Liver (tissue), 3 donors: ENCODE measurements around the gene RADIL.

Experiments
- ATF3 ChIP-seq: IDR thresholded peaks from 2 replicates; pipeline ENCODE4 v1.6.1; 2016; ENCODE audit warnings: antibody characterized with exemption
- EGR1 ChIP-seq, 2 donors: IDR thresholded peaks; 2 replicates each; pipeline ENCODE4 v1.6.1; 2016 to 2018; ENCODE audit warnings: antibody characterized with exemption in 2 of 2, low read depth in 2 of 2
- FOXA1 ChIP-seq: IDR thresholded peaks from 2 replicates; pipeline ENCODE4 v1.6.1; 2016; ENCODE audit warnings: antibody characterized with exemption
- GABPA ChIP-seq, 2 donors: IDR thresholded peaks in 1 of 2; conservative IDR thresholded peaks in 1 of 2; 2 replicates each; pipeline ENCODE4 v1.6.1; 2016; ENCODE audit warnings: antibody characterized with exemption in 2 of 2, mild to moderate bottlenecking in 1 of 2, moderate library complexity in 1 of 2
- REST ChIP-seq: IDR thresholded peaks from 2 replicates; pipeline ENCODE4 v1.6.1; 2016; ENCODE audit warnings: antibody characterized with exemption, mild to moderate bottlenecking
- TF ChIP-seq, protein P1 (sequence below): IDR thresholded peaks from 2 replicates; pipeline ENCODE4 v1.6.1; 2016; ENCODE audit warnings: antibody characterized with exemption
- TF ChIP-seq, protein P2 (sequence below): fragments of 150-350 bp; IDR thresholded peaks from 2 replicates; pipeline ENCODE4 v1.5.1; 2017; ENCODE audit warnings: improper control_type of control experiment, low read depth, low read length; ENCODE audit not compliant: missing input control
- donor health status: healthy.
- donor health status: healthy.

DNA sequence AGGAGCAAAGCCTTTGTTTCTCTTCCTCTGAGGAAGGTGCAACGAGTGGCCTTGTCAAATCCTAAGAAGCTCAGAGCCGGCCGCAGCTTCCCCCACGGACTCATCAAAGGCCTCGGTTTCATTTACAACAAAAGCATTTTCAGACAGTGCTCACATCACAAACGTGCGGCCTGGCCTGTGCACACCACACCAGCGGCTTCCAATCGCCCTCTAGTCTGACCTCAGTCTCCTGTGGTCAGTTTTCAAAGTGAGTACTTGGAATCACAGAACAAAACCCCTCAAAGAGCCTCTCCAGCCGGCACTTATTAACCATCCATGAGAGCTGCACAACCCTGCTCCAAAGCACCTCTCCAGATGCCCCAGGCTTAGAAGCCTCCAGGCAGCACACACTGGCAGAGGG, 3.3 kb downstream of the RADIL start:
- TF ChIP-seq ATF3 (no peak), EGR1 (IDR thresholded peaks at IDR 0.05; ENCODE audit: low read depth in 2 of 2) (no peak), REST (no peak), GABPA (IDR thresholded peaks at IDR 0.05 in 1 of 2, conservative IDR thresholded peaks at IDR 0.05 in 1 of 2) (no peak), FOXA1 (no peak)
- TF ChIP-seq, protein P1, sequence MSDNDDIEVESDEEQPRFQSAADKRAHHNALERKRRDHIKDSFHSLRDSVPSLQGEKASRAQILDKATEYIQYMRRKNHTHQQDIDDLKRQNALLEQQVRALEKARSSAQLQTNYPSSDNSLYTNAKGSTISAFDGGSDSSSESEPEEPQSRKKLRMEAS: no peak
- TF ChIP-seq, protein P2, sequence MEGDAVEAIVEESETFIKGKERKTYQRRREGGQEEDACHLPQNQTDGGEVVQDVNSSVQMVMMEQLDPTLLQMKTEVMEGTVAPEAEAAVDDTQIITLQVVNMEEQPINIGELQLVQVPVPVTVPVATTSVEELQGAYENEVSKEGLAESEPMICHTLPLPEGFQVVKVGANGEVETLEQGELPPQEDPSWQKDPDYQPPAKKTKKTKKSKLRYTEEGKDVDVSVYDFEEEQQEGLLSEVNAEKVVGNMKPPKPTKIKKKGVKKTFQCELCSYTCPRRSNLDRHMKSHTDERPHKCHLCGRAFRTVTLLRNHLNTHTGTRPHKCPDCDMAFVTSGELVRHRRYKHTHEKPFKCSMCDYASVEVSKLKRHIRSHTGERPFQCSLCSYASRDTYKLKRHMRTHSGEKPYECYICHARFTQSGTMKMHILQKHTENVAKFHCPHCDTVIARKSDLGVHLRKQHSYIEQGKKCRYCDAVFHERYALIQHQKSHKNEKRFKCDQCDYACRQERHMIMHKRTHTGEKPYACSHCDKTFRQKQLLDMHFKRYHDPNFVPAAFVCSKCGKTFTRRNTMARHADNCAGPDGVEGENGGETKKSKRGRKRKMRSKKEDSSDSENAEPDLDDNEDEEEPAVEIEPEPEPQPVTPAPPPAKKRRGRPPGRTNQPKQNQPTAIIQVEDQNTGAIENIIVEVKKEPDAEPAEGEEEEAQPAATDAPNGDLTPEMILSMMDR: no peak
